Tibial nerve (tissue), 4 donors: Measurements from ENCODE around the gene CDYL. TPM values are rescaled to one million over a fixed set of nuclear protein-coding genes. Genes with fewer than 3 reads are reported as not detected.

Experiments
- DNase-seq, 2 donors: peaks; one replicate each; pipeline ENCODE4 v3.0.0-alpha.2; 2019; ENCODE audit warnings: low spot score in 2 of 2
- H3K27ac ChIP-seq, 4 donors: fragments of 200-600 bp; sonication (generic) in 3 of 4; one replicate each; pipeline ENCODE4 v1.5.1; 2017 to 2019; ENCODE audit warnings: mild to moderate bottlenecking in 1 of 4
- H3K27me3 ChIP-seq, 2 donors: fragments of 200-600 bp; sonication (generic) in 1 of 2; one replicate each; pipeline versions ENCODE4 v1.5.1 to v1.6.0; 2017 to 2019
- H3K36me3 ChIP-seq, 3 donors: fragments of 200-600 bp; sonication (generic); one replicate each; pipeline ENCODE4 v1.5.1; 2018 to 2019
- H3K4me1 ChIP-seq, 4 donors: fragments of 200-600 bp; sonication (generic) in 3 of 4; one replicate each; pipeline ENCODE4 v1.5.1; 2017 to 2019
- H3K4me3 ChIP-seq, 4 donors: fragments of 200-600 bp; sonication (generic) in 3 of 4; one replicate each; pipeline ENCODE4 v1.5.1; 2017 to 2019; ENCODE audit warnings: mild to moderate bottlenecking in 1 of 4, moderate library complexity in 1 of 4
- H3K9me3 ChIP-seq, 4 donors: fragments of 200-600 bp; sonication (generic) in 3 of 4; one replicate each; pipeline ENCODE4 v1.5.1; 2017 to 2019
- CTCF ChIP-seq, 5 experiments: fragments of 200-600 bp in 3 of 5; fragments of 450-650 bp in 2 of 5; sonication (generic) in 3 of 5; IDR thresholded peaks; one replicate each; pipeline ENCODE4 v1.5.1; 2016 to 2019; ENCODE audit warnings: antibody characterized with exemption in 5 of 5, mild to moderate bottlenecking in 3 of 5, moderate library complexity in 2 of 5
- EP300 ChIP-seq, 2 donors: sonication (generic); formaldehyde crosslinking; IDR thresholded peaks; one replicate each; pipeline ENCODE4 v1.6.1; 2017; ENCODE audit warnings: antibody characterized with exemption in 2 of 2, mild to moderate bottlenecking in 1 of 2
- POLR2A ChIP-seq, 2 donors: fragments of 450-650 bp; IDR thresholded peaks; one replicate each; pipeline ENCODE4 v1.6.1; 2017; ENCODE audit warnings: antibody characterized with exemption in 2 of 2, mild to moderate bottlenecking in 2 of 2, moderate library complexity in 2 of 2
- WGBS, 2 donors: methylation state at CpG; one replicate each; pipeline ENCODE4 v1.1.5; 2018; 5-methylcytosine and 5-hydroxymethylcytosine counted together
- total RNA-seq, 4 donors: library from RNA; depleted of rRNA; stranded (reverse); fragments of >200 nt; gene quantifications; one replicate each; pipeline ENCODE4 v1.1.0, GENCODE V29; 2016

Gene CDYL
- total RNA-seq, 4 donors from 2014 or later: 20.3 to 37.5 (median 31.7) TPM

GRCh38 chr6:4794140-4794707, 18.0 kb downstream of the CDYL start:
- DNase-seq: no peak
- Histone ChIP-seq H3K27me3 (no peaks in the 10 kb centered on the region), H3K4me3 (no peak overlapping the region), H3K4me1 (peaks cover 0 to 22% (median 9%) of the 10 kb centered on the region in 4 donors), H3K9me3 (peaks cover 0 to 4% (median under 1%) of the 10 kb centered on the region in 4 donors), H3K36me3 (no peaks in the 10 kb centered on the region), H3K27ac (no peak overlapping the region)
- 55 to 66% methylated on average over 15 of the region's 15 CpGs for WGBS, 2 donors
- no peak for TF ChIP-seq POLR2A (IDR thresholded peaks at IDR 0.05)
- TF ChIP-seq CTCF (IDR thresholded peaks at IDR 0.05): no peak
- TF ChIP-seq EP300 (IDR thresholded peaks at IDR 0.05): no peak

DNA sequence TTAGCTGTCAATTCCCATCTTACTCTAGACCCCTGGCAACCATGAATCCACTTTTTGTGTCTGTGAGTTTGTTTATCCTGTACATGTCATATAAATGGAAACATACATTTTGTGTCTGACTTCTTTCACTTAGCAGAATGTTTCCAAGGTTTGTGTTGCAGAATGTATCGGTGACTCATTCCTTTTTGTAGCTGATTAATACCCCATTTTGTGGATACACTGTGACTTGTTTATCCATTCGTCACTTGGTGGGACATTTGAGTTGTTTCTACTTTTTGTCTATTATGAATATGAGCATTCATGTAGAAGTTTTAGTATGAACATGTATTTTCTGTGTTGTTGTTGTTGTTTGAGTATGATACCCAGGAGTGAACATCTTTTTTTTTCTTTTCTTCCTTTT, 21.4 kb downstream of the CDYL start:
- Histone ChIP-seq H3K9me3 (peaks cover 0 to 24% (median 5%) of the 10 kb centered on the region in 4 donors), H3K36me3 (peaks cover 0 to 3% (median 0%) of the 10 kb centered on the region in 3 donors), H3K4me1 (peaks cover 0 to 19% (median under 1%) of the 10 kb centered on the region in 4 donors), H3K4me3 (no peak overlapping the region), H3K27me3 (no peaks in the 10 kb centered on the region), H3K27ac (no peak overlapping the region)
- WGBS, 2 donors: 49 to 56% methylated on average over 2 of the region's 2 CpGs
- DNase-seq: no peak
- no peak for TF ChIP-seq POLR2A (IDR thresholded peaks at IDR 0.05)
- no peak for TF ChIP-seq CTCF (IDR thresholded peaks at IDR 0.05)
- TF ChIP-seq EP300 (IDR thresholded peaks at IDR 0.05): no peak

GRCh38 chr6:4799912-4800311, 23.7 kb downstream of the CDYL start:
- Histone ChIP-seq H3K4me3 (no peak overlapping the region), H3K4me1 (peaks cover 0 to 28% (median 6%) of the 10 kb centered on the region in 4 donors), H3K36me3 (peaks cover 0 to 3% (median 0%) of the 10 kb centered on the region in 3 donors), H3K27me3 (no peaks in the 10 kb centered on the region), H3K27ac (no peak overlapping the region), H3K9me3 (peaks cover 0 to 24% (median 5%) of the 10 kb centered on the region in 4 donors)
- no peak for DNase-seq
- 97 to 98% methylated on average over 3 of the region's 3 CpGs for WGBS, 2 donors
- TF ChIP-seq EP300 (IDR thresholded peaks at IDR 0.05) (no peak), POLR2A (IDR thresholded peaks at IDR 0.05) (no peak), CTCF (IDR thresholded peaks at IDR 0.05) (no peak)

DNA sequence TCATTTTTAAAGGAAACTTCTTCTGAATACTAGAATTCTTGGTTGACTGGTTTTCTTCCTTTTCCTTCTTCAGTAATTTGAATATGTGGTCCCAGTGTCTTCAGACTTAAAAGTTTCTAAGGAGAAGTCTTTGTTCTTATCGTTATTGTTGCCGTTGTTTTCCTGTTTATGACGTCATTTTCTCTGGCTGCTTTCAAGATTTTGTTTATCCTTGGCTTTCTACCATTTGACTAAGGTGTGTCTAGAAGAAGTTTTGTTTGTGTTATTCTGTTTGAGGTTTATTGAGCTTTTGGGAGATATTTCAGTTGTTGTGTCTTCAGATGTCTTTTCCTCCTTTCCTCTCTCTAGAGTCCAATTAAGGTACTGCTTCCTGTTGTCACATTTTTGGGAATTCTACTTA, 24.5 kb downstream of the CDYL start:
- no peak for DNase-seq
- TF ChIP-seq EP300 (IDR thresholded peaks at IDR 0.05): no peak
- no peak for TF ChIP-seq CTCF (IDR thresholded peaks at IDR 0.05)
- no peak for TF ChIP-seq POLR2A (IDR thresholded peaks at IDR 0.05)
- Histone ChIP-seq H3K36me3 (peaks cover 0 to 3% (median 0%) of the 10 kb centered on the region in 3 donors), H3K27me3 (no peaks in the 10 kb centered on the region), H3K27ac (no peak overlapping the region), H3K9me3 (peaks cover 0 to 24% (median 5%) of the 10 kb centered on the region in 4 donors), H3K4me1 (peaks cover 0 to 36% (median 6%) of the 10 kb centered on the region in 4 donors), H3K4me3 (no peak overlapping the region)
- 62 to 75% methylated on average over 3 of the region's 3 CpGs for WGBS, 2 donors

DNA sequence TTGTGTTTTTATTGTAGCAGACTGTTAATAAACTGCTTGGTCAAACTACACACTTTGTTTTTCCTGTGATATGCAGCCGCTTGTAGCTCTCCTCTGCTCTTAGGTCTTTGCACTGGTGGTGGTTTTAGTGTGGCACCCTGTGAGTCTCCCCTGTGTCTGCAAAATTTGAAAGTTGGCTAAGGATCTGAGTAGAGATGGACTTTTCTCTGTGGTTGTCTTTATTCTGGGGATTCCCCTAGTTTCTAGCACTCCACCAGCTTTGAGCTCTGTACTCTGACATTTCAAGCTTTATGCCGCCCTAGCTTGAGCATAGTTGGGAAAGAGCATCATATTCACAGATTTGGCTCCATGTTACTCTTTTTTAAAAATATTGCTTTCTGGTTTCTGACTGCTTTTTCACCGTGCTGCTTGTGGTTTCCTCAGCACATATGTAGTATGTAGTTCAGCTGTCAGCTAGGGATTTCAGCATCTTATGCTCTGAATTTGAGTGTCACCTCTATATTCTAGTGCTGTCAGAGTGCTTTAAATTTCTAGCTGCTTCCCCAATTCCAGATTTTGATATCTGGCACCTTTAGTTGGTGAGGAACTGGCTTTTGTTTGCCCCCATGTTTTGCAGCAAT, 25.4 kb downstream of the CDYL start:
- Histone ChIP-seq H3K4me1 (peaks cover 0 to 45% (median 6%) of the 10 kb centered on the region in 4 donors), H3K27ac (no peak overlapping the region), H3K4me3 (no peak overlapping the region), H3K36me3 (peaks cover 0 to 3% (median 0%) of the 10 kb centered on the region in 3 donors), H3K9me3 (peaks cover 0 to 24% (median 5%) of the 10 kb centered on the region in 4 donors), H3K27me3 (no peaks in the 10 kb centered on the region)
- no peak for DNase-seq
- TF ChIP-seq CTCF (IDR thresholded peaks at IDR 0.05) (no peak), POLR2A (IDR thresholded peaks at IDR 0.05) (no peak)
- 75 to 77% methylated on average over 3 of the region's 3 CpGs for WGBS, 2 donors
